Measurements from ENCODE around the gene COMT.
A peak's percentile ranks its signal among the peaks of the same experiment; 100 is the strongest.
"Not testable (repeated sequence)": the region's sequence is repeated elsewhere in the genome, so short reads cannot be mapped to it uniquely, and the experiment has no call there.

The COMT gene

GRCh38 chr22:19909350-19910179, 32.0 kb upstream of the COMT start:
- peak; percentile 83 for DNase-seq

DNA sequence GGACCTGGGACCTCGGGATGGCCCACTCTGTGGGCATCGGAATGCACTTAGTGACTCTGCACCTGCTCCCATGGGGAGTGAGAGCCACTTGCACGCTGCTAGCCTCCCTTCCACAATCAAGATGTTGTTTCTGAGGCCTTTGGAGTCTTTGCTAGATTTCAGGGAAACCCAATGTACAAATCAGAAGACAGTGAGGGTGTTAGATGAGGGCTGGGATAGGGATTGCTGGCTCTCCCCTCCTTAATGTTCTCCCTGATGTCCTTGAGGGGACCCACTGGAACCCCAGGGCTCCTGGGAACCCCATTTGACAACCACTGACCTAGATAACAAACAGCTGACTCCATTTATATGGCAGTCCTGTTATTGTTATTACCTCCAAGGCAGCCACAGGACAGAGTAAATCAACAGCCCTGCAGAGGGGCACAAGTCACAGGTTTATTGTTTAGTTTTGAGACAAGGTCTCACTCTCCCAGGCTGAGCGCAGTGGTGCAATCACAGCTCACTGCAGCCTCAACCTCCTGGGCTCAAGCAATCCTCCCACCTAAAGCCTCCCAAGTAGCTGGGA, 31.3 kb upstream of the COMT start:
- DNase-seq, result no peak

GRCh38 chr22:19911540-19912270, 29.9 kb upstream of the COMT start:
- DNase-seq, result no peak

- no peak for DNase-seq
These were observed 29.1 kb upstream of the COMT start for GRCh38 chr22:19912271-19912999.

GRCh38 chr22:19913337-19913936, 28.1 kb upstream of the COMT start:
- no peak for DNase-seq

DNA sequence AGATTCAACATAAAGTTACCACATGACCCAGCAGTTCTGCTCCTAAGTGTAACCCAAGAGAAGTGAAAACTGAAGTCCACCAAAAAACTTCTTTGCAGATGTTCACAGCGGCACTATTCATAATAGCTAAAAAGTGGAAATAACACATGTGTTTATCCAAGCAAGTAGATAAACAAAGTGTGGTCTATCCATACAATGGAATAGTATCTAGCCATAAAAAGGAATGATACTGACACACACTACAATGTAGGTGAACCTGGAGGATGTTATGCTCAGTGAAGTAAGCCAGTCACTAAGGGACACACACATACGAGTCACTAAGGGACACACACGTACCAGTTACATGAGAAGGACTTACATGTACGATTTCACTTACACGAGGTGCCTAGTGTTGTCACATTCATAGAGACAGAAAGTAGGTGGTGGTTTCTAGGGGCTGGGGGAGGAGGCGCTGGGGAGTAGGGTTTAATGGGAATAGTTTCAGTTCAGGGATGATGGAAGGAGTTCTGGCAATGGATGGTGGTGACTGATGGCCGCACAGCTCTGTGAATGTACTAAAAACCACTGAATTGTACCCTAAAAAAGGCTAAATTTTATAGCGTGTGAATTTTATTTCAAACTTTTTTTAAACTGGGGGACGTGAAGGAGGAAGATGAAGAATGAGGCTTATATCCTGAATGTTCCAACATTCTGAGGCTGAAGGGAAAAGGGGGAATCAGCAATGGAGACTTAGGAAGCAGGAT, 27.2 kb upstream of the COMT start:
- DNase-seq, result no peak

GRCh38 chr22:19915287-19915954, 26.2 kb upstream of the COMT start:
- no peak for DNase-seq

DNA sequence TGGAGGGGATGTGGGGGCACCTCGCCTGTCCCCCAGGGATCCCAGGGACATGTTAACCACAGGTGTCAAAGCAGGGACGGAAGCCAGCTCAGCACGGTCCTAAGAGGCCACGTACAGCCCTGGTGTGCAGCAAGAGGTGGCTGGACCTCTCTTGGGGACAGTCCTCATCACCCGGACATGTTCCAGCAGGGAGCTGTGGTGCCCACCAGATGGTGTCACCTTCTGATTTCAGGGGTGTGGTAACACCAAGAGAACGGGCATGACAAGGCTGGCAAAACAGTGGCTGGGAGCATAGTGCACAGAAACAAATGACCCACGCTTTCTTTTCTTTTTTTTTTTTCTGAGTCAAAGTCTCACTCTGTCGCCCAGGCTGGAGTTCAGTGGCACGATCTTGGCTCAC, 25.6 kb upstream of the COMT start:
- DNase-seq, result no peak

DNA sequence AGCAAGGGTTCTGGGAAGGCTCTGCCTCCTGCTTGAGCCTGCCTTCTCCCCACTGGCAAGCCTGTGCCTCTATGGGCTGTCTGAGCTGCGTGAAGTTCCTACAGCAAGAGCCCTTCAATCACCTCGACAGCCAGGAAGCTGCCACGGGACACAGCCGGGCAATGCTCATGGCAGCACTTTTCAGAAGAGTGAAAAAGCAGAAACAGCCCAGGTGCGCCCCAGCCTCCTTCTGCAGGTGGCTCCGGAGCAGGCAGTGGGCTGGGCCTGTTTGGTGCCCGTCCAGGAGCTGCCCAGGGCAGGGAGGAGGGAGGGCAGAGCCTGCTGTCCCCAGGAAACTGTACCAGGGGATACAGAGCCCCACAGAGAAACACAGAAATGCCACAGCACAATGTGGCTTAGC, 24.6 kb upstream of the COMT start:
- no peak for DNase-seq

DNA sequence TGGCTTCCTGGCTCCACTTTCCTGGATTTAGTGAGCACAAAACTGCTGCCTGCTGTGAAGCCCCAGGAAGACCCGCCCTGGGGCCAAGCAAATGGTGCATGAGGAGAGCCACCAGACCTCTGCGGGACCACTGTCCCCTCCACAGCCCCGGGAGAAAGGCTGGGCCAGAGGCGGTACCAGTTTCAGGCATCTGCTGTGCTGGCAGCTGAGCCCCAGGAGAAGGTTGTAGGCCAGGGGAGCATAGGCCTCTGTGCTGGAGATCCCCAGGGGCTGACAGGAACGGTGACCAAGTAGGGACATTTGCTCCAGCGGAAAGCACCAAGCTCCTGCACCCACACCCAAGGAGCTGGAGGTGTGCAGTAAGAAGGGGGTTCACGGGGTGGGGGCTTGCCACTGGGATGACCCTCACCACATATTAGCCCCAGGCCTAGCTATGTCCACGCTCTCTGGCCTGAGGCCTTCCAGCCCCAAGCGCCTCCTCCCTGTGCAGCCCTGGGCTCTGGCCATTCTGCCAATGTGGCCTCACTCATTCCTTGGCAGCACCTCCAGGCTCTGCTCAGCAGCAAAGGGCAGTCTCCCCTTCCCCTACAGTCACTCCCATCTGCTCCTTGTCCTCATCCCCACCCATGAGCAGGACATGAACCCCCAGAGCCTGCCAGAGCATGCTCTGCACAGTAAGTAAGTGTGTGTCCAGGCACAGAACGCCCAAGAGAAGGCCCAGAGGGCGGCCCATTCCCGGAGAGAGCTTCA, 24.0 kb upstream of the COMT start:
- DNase-seq, result no peak

- no peak for DNase-seq
These were observed 23.1 kb upstream of the COMT start for GRCh38 chr22:19918332-19919106.

GRCh38 chr22:19919701-19920363, 21.7 kb upstream of the COMT start:
- DNase-seq, result no peak

DNA sequence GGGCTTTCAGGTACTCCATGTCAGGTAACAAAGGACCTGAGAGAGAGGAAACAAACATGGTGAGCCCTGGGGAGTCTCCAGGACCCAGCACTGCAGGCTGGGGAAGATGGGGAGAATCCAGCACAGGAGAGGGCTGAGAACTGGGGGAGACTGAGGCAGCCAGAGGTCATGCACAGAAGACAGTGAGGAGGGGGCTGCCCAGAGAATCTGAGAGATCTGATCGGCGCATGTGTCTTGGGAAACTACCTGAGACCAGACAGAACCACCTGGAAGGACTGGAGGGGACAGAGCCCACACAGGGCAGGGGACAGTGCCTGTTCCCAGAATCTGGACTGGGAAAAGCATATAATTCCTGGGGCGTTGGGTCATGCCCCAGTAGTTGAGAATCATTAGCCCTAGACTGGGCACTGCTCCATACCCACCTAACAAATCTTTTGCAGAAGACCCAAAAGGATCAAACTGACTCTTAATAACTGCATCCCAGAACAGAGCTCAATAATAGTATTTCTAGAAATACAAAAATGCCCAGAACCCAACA, 20.0 kb upstream of the COMT start:
- DNase-seq, result no peak

DNA sequence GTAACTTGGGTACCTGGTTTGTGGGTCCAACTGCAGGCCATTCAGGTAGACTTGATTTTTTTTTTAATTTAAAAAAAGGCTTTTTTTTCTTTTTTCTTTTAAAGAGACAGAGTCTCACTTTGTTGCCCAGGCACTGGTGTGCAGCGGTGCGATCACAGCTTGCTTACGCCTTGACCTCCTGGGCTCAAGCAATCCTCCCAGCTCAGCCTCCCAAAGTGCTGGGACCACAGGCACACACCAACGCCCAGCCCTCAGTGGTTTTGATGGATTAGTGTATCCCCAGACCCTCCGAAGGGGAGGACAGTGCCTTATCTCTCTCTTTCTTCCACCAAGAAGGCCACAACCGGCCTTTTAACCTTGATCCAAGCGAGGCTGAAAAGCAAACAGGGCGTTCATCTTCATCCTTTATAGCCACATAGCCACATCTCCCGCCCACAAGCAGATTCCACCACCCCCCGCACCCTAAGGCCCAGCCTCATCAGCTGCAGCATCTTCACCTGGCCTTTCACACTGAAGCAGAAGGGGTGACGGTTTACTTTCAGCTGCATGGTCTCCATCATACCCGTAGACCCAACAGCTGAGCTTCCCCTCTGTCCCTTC, 17.6 kb upstream of the COMT start:
- no peak for DNase-seq

DNA sequence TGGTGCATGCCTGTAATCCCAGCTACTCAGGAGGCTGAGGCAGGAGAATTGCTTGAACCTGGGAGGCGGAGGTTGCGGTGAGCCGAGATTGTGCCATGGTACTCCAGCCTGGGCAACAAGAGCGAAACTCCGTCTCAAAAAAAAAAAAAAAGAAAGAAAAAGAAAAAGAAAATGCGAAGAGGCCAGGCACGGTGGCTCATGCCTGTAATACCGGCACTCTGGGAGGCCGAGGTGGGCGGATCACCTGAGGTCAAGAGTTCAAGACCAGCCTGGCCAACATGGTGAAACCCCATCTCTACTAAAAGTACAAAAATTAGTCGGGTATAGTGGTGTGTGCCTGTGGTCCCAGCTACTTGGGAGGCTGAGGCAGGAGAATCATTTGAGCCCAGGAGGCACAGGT, 15.5 kb upstream of the COMT start:
- not testable (repeated sequence) for DNase-seq

- DNase-seq, result no peak
These were observed 13.9 kb upstream of the COMT start for GRCh38 chr22:19927696-19928095.

DNA sequence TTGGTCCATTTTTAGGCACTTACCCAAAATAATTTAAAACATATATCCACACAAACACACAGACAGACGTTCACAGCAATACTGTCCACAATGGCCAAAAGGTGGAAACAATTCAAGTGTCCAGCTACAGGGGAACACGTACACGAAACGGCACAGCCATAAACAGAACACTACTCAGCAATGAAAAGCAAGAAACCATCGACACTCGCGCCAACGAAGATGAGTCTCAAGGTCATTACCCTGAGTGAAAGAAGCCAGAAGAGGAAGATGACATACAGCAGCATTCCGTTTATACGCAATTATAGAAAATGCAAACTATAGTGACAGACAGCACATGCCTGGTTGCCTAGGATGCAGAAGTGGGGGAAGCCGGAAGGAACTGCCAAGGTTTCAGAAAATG, 13.4 kb upstream of the COMT start:
- no peak for DNase-seq

All from effector CD4-positive, alpha-beta T cell (primary cell).